Erythroblast (primary cell): ENCODE results near the gene UBXN11.

Experiments used
- GATA1 ChIP-seq: IDR thresholded peaks from 2 replicates; pipeline ENCODE4 v1.6.1; 2011; ENCODE audit warnings: low read depth, mild to moderate bottlenecking, control low read depth, low read length, moderate library complexity
- POLR2A ChIP-seq: IDR thresholded peaks from 2 replicates; pipeline ENCODE4 v1.6.1; 2011; ENCODE audit warnings: mild to moderate bottlenecking, low read length

DNA sequence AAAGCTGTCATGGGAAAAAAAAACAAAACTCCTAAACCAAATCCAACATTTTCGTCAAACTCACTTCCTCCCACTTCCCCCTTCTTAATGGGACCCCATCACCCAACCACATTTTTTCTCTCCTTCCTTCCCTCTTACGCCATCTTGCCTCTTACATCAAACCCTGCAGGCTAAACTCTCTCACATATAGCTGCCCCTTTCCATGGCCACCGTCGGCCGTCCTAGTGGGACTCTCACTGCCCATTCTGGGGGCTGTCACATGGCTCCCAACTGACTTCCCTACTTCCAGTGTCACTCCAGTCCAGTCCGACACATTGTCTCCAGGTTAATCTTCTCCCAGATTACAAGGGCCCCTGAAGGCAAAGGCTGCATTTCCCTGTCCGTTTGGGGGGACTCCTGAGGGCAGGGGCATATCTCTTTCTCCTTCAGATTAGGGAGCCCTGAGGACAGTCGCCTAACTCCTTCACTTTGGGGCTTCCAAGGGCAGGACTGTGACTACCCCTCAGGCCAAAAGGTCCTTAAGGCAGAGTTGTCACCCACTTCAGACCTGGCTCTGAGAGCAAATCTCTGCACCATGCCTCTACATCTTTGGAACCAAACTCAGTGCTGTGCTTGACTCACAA, 658 bp downstream of the UBXN11 start:
- TF ChIP-seq POLR2A (no peak), GATA1 (no peak)
